Gastroesophageal sphincter (tissue), 3 donors: Measurements from ENCODE around the gene KIF18A.

Experiments used
- CTCF ChIP-seq, 4 experiments: fragments of 200-600 bp in 2 of 4; fragments of 450-650 bp in 2 of 4; sonication (generic) in 1 of 4; IDR thresholded peaks; one replicate each; pipeline ENCODE4 v1.5.1; 2017 to 2019; ENCODE audit warnings: antibody characterized with exemption in 4 of 4, mild to moderate bottlenecking in 2 of 4, moderate library complexity in 2 of 4
- POLR2AphosphoS5 ChIP-seq: sonication (generic); formaldehyde crosslinking; IDR thresholded peaks from one replicate; pipeline ENCODE4 v1.6.1; 2017; ENCODE audit warnings: antibody characterized with exemption

GRCh38 chr11:28038775-28039174 lies 69.2 kb downstream of the KIF18A start:
- no peak for TF ChIP-seq CTCF (IDR thresholded peaks at IDR 0.05)
- no peak for TF ChIP-seq POLR2AphosphoS5
